Amniotic stem cell (primary cell): ENCODE data around the gene DMXL1.

ENCODE experiments used
- DNase-seq: peaks from one replicate; lab custom pipeline; 2025; lab: John Stamatoyannopoulos, UW

DMXL1 gene

GRCh38 chr5:119270960-119271757, 200.3 kb downstream of the DMXL1 start:
- no peak for DNase-seq

DNA sequence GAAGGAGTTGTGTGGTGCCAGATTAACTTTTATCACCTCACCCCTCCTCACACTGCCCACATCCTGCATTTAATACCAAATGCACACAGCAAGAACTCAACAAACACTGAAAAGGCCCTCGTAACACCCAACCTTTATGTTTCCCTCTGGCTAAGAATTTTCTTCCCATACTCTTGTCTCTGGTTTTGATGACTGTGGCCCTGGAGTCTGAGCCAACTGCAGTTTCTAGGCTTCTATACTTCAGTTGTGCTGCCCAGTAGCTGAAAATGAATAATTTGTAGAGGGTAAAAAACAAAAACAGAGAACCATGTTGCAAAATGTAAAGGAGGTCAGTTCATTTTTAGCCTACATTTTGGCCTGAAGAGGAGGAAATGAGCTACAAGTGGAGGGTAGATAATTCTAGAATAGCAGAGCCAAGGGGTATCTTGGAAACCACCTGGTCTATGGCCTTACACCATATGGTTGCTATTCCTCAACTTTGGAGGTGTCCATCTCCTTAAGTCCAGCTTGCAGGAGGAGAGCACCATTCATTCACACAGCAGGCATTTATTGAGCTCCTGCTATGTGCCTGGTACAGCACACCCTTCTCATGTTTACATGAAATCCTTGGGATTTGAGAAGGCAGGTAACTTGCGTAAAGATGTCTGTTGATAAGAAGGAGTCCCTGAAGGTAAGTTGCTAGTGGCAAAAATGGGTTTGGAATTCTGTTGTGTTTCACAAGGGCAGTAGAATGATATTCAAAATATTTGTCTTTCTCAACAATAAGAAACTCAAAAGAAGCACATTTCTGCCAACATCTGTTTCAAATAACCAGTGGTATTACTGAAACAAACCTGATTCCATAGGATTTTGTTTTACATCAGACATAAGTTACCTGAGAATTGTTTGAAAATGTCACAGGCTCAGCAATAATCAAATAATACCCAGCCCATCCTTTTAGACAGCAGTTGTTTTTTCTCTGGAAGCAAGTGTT, 201.2 kb downstream of the DMXL1 start:
- DNase-seq, result no peak

GRCh38 chr5:119273391-119273839, 202.5 kb downstream of the DMXL1 start:
- DNase-seq, result no peak

GRCh38 chr5:119274030-119274766, 203.3 kb downstream of the DMXL1 start:
- no peak for DNase-seq

DNA sequence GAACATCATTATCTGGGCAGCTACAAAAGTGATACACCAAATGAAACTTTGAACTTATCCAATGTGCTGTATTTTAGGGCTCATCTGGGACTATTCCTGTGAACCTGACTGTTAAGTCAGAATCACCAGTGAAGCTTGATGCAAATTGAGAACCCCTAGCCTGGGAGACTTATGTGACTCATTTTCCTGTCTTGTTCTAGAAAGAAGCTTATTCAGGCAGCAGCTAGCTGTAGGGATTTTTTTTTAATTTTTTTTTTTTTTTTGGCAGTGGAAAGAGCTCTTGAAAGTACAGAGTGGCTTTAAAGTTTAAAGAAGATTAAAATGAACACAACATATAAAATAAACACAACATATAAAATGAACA, 203.9 kb downstream of the DMXL1 start:
- DNase-seq, result peak; percentile 26

DNA sequence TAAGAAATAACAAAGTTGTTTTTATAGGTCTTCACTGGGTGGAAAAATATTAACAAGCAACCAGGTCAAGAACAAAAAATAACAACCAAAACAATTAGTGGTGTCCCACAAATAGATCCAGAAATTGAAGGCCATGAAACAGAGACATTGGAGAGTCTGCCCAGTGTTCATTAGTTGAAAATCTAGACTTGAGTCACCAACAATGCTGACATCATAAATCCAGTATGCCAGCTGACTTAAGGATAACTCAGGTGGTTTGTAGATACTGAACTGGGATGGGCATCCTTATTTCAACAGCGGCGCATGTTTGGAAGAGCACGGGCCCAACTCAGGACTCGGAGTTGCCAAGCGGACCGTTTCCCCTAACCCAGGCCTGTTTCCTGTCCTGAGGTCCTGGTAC, 204.3 kb downstream of the DMXL1 start:
- DNase-seq, result no peak

GRCh38 chr5:119275601-119276173, 204.8 kb downstream of the DMXL1 start:
- DNase-seq, result no peak

DNA sequence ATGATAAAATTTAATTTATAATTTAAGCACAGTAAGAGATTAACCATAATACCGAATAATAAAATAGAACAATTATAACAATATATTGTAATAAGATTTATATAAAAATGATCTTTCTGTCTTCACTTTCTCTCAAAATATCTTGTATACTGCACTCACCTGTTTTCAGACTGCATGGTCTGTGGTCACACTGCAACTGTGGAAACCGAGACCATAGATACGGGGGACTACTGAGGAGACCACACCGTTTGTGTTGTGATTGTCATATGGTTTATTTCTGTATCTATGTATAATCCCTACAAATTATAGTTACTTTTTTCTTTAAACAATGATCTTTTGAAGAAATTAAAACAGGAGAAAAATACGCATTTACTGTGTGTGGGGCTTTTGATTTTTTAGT, 206.1 kb downstream of the DMXL1 start:
- DNase-seq, result no peak

DNA sequence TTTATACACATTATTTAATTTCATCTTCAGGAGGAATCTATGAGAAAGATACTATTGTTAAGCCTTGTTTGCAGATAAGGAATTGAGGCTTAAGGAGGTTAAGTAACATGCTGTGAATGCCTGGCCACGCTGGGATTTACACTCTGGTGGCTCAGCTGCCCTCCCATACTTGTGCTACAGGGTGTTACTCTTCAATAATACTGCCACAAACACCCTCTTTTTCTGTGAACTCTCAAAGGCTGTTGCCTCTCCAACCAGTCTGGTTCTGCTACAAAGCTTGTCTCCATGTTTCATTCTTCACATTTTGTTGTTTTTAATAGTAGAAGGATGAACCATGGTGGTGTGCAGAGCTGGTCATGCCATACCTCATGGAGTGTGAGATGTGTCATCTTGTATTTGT, 208.2 kb downstream of the DMXL1 start:
- no peak for DNase-seq

- no peak for DNase-seq
Observed at GRCh38 chr5:119280380-119280779, 209.5 kb downstream of the DMXL1 start.

DNA sequence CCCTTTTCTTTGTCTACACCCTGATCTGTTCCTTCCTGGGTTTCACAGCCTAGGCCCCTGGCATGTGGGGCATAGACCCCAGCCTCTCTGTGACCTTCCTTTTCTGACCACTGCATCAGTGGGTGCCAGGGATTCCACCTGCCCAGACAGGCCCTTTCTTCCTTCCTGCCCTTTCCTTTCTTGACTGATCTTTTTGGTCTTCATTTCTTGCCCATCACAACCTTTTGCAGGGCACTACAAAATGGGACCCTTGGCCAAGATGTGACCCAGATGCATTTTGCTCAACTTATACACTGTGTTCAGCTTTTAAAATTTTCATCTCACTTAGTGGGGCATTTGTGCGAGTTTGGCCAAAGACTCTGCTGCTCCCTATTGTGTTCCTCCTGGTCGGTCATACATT, 211.7 kb downstream of the DMXL1 start:
- DNase-seq, result no peak

DNA sequence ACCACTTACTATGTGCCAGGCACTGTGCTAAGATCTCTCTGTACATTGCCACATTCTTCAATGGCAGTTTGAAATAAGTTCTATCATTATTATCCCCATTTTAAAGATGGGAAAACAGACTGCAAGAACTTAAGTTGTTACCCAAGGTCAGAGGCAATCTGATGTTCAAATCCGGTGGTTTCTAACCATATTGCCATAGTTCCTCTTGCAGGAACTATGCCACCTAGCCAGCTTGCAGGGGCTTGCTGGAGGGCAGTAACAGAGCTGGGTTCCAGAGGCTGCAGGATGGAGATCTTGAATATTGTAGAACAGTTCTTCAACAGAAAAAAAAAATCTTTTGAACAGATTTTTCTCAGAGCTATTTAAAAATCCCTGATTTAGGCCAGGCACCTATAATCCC, 213.1 kb downstream of the DMXL1 start:
- DNase-seq, result no peak

DNA sequence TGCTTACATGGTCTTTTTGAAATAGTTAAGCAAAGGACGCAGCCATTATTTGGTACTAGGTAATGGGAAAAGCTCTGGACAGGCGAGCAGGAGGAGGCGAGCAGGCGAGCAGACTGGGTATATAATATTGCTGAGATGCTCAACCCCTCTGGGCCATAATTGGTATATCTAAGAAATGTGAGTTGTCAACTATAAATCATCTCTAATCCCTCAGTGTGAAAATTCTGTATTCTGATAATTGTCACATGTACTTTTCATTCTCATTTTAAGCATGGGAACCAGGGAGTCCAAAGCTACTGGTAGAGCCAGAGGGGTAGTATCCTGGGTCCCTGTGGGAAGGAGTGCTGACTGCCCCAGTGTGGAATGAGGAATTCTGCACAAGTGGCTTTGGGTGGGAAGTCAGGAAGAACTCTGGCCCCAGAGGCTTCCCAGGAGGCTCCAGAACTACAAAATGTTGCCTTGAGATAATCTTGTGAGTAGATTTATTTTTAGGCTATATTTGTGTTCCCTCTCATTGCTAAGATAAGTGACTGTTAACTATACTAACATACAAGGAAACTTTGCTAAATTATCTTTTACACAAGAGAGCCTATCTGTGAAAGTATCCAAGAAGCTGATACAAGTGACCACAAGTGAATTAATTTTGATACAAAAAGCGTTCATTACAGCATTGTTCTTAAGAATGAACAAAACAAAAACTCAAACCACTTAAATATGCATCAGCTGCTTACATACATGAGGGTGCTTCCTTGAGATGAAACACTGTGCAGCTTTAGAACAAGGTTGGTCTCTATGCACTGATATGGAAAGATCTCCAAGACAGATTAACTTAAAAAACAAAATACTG, 214.4 kb downstream of the DMXL1 start:
- DNase-seq, result no peak

- no peak for DNase-seq
Observed at GRCh38 chr5:119286511-119287488, 215.9 kb downstream of the DMXL1 start.

DNA sequence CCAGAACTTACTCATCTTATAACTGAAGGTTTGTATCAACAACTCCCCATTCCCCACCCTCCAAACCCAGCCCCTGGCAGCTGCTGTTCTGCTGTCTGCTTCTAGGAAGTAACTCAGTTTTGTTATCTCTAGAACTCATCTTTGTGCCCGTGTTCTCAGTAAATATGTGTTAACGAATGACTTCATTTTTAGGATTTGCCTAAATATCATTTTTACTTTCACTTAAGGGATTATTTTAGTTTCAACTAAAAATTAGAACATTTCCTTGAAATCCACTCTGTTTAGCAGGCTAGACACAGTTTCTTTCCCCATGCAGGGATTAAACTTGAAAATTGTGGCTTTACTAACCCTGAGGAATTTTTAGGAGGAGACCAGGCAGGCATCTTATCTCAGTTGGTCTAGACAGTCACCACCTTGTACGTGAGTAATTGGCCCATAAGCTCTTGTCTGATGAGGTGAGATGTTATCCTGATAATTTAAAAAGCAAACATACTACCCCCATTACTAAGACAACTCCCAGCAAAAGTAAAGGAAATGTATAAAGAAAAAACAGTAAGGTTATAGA, 216.7 kb downstream of the DMXL1 start:
- no peak for DNase-seq

DNA sequence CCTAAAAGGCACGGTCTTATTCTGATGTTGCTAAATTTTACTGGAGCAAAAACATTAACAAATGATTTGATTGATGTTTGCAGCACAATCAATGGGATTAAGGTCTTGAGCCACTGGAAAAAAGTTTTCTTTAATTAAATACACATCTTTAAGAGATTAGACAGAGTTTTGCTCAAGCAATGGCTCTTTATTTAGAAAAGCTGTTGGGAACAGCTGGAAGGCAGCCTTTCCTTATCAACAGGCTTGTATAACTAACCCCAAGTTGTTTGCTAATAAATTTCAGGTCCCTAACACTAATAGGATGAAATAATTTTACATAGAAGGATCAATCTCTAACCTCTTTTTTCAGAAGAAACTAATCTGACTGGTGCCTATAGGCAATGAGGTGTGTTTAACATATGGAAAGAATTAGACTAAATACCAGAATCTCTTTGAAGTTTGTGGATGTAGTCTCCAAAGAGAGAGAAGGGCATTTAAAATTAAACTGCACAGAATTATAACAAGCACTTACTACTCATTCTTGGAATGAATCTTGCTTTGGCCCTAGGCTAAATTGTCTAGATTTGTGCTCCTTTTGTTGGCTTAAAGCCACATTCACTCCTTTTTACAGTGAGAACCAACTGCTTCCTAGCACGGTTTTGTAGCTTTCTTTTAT, 217.6 kb downstream of the DMXL1 start:
- no peak for DNase-seq

GRCh38 chr5:119289438-119290044, 218.7 kb downstream of the DMXL1 start:
- no peak for DNase-seq

DNA sequence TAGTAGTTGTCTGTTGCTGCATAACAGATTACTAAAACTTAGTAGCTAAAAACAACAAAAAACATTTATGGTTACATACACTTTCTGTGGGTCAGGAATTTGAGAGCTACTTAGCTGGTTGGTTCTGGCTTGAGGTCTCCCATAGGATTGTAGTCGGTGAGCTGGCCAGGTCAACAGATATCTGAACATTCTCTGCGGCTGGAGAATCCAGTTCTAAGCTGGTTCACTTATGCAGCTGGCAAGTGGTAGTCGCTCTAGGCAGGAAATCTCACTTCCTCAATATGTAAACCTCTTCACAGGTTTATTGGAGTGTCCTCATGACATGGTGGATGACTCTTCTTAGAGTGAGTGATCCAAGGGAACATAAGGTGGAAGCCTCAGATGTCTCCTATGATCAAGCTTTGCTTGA, 219.3 kb downstream of the DMXL1 start:
- no peak for DNase-seq
